ENCODE measurements around the gene EME2.

Gene EME2

GRCh38 chr16:1741553-1742165 lies 31.0 kb upstream of the EME2 start:
- no peak for TF ChIP-seq ZBTB7A (IDR thresholded peaks at IDR 0.05; ENCODE audit: low read depth)
- TF ChIP-seq USF1 (IDR thresholded peaks at IDR 0.05): no peak
- no peak for TF ChIP-seq REST (IDR thresholded peaks at IDR 0.05; ENCODE audit: low read depth)
- TF ChIP-seq TEAD4 (IDR thresholded peaks at IDR 0.05): no peak
- TF ChIP-seq TAF1 (IDR thresholded peaks at IDR 0.05; ENCODE audit: low read depth): no peak
- no peak for TF ChIP-seq RAD21 (IDR thresholded peaks at IDR 0.05; ENCODE audit: low read depth)
- TF ChIP-seq EGR1 (IDR thresholded peaks at IDR 0.05): no peak
- no peak for TF ChIP-seq NFIC (IDR thresholded peaks at IDR 0.05)
- no peak for TF ChIP-seq FOXM1 (IDR thresholded peaks at IDR 0.05; ENCODE audit: borderline replicate concordance, low read depth)
- no peak for TF ChIP-seq CEBPB (IDR thresholded peaks at IDR 0.05)
- TF ChIP-seq TCF12 (IDR thresholded peaks at IDR 0.05; ENCODE audit: low read depth): no peak
- TF ChIP-seq EP300 (IDR thresholded peaks at IDR 0.05; ENCODE audit: borderline replicate concordance): no peak
- no peak for TF ChIP-seq CREB1 (IDR thresholded peaks at IDR 0.05; ENCODE audit: low read depth)
- no peak for TF ChIP-seq MAX (IDR thresholded peaks at IDR 0.05)
- TF ChIP-seq YY1 (IDR thresholded peaks at IDR 0.05; ENCODE audit: low read depth): no peak

- TF ChIP-seq CEBPB (IDR thresholded peaks at IDR 0.05) (no peak), USF1 (IDR thresholded peaks at IDR 0.05) (no peak), MAX (IDR thresholded peaks at IDR 0.05) (no peak)
Measured at GRCh38 chr16:1743376-1744337, 29.0 kb upstream of the EME2 start.

GRCh38 chr16:1744338-1744840 lies 28.2 kb upstream of the EME2 start:
- no peak for TF ChIP-seq TEAD4 (IDR thresholded peaks at IDR 0.05)
- no peak for TF ChIP-seq CEBPB (IDR thresholded peaks at IDR 0.05)
- TF ChIP-seq CREB1 (IDR thresholded peaks at IDR 0.05; ENCODE audit: low read depth): no peak
- no peak for TF ChIP-seq TAF1 (IDR thresholded peaks at IDR 0.05; ENCODE audit: low read depth)
- TF ChIP-seq FOXM1 (IDR thresholded peaks at IDR 0.05; ENCODE audit: borderline replicate concordance, low read depth): no peak
- no peak for TF ChIP-seq NFIC (IDR thresholded peaks at IDR 0.05)

- no peak for TF ChIP-seq CEBPB (IDR thresholded peaks at IDR 0.05)
- no peak for TF ChIP-seq ZBTB7A (IDR thresholded peaks at IDR 0.05; ENCODE audit: low read depth)
- no peak for TF ChIP-seq YY1 (IDR thresholded peaks at IDR 0.05; ENCODE audit: low read depth)
- TF ChIP-seq CREB1 (IDR thresholded peaks at IDR 0.05; ENCODE audit: low read depth): no peak
- TF ChIP-seq MAX (IDR thresholded peaks at IDR 0.05): no peak
- TF ChIP-seq TEAD4 (IDR thresholded peaks at IDR 0.05): no peak
Measured at GRCh38 chr16:1745181-1745899, 27.3 kb upstream of the EME2 start.

GRCh38 chr16:1745900-1746692 lies 26.5 kb upstream of the EME2 start:
- TF ChIP-seq TAF1 (IDR thresholded peaks at IDR 0.05; ENCODE audit: low read depth) (no peak), CEBPB (IDR thresholded peaks at IDR 0.05) (no peak), CREB1 (IDR thresholded peaks at IDR 0.05; ENCODE audit: low read depth) (no peak), REST (IDR thresholded peaks at IDR 0.05; ENCODE audit: low read depth) (no peak), MAX (IDR thresholded peaks at IDR 0.05) (no peak), USF1 (IDR thresholded peaks at IDR 0.05) (no peak), EGR1 (IDR thresholded peaks at IDR 0.05) (no peak), RAD21 (IDR thresholded peaks at IDR 0.05; ENCODE audit: low read depth) (no peak), ZBTB7A (IDR thresholded peaks at IDR 0.05; ENCODE audit: low read depth) (no peak), EP300 (IDR thresholded peaks at IDR 0.05; ENCODE audit: borderline replicate concordance) (no peak), TEAD4 (IDR thresholded peaks at IDR 0.05) (no peak), YY1 (IDR thresholded peaks at IDR 0.05; ENCODE audit: low read depth) (no peak), NFIC (IDR thresholded peaks at IDR 0.05) (no peak)

All from Ishikawa (cell line).